ENCODE data around the gene SAFB2. TPM values are rescaled to one million over a fixed set of nuclear protein-coding genes. Genes with fewer than 3 reads are reported as not detected.

The SAFB2 gene
- total RNA-seq, 1 donor from 2014 or later, result 121 TPM

DNA sequence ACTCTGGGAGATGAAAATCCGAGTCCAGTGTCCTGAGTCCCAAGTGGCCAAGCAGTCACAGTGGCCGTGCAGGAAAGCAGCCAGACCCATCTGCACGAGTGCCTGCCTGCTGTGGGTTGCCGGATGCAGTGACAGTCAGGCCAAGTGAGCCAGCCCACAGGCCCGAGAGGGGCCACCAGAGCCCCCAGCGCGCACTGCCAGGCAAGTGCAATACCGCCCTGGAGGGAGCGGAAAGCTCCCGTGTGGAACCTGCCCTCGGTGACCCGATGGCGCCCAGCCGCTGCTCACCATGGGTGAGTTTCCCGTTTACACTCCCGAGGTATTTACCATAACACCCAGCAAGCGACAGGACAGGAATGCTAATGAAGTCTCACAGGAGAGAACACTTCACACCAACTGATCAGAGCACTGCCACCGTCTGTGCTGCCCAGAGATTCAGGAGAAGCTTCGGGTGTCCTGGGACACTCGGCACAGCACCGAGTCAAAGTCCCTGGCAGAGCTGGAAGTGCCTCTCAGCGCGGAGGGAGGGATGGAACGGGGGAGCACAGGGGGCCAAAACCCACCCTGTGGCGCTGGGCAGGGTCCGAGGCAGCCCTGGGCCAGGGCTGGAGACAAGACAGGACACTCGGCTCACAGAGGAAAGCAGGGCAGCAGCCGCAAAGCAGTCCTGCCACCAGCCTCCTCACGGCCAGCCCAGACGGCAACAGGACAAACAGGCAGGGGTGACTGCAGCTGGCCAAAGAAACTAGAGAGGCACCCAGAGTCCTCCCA, 33.5 kb downstream of the SAFB2 start:
- ATAC-seq (no peak), DNase-seq (ENCODE audit: low spot score) (no peak)
- intact Hi-C loops (cut with DNase I), result no loop called here

DNA sequence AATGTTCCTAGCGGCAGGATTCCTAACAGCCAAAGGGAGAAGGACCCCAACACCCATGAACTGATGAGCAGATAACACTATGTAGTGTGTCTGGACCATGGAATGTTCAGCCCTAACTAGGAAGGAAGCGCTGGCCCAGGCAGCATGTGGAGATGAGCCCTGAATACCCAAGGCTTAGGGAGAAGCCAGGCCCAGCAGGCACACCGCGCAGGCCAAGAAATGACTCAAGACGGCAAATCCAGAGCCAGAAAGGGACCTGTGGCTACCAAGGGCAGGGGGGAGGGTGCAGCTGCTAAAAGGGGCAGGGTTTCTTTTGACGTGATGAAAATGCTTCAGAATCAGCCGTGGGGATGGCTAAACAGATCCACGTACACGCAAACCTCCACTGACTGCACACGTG, 34.1 kb downstream of the SAFB2 start:
- intact Hi-C loops (cut with DNase I), result no loop called here
- no peak for DNase-seq (ENCODE audit: low spot score)

DNA sequence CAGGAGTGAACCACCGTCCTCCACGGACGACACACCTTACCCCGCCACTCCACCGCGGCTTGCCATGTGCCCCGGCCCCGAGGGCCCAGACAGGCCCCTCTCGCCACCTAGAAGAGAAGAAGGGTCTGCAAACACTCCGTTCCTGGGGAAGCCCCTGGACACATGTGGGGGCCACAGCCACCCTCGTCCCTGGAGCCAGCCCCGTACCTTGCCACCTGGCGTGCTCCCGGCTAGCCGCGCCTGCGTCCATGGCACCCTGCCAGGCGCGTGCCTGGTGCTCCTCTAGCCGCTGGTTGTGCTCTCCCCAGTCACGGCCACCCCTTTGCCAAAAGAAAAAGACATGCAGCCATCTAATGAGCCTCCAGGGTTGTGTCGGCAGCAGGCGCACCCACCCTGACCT, 34.9 kb downstream of the SAFB2 start:
- no peak for DNase-seq (ENCODE audit: low spot score)
- intact Hi-C loops (cut with DNase I), result no loop called here
- ATAC-seq, result no peak

More for the DNA sequence above, 34.1 kb downstream of the SAFB2 start:
- no peak for ATAC-seq

DNA sequence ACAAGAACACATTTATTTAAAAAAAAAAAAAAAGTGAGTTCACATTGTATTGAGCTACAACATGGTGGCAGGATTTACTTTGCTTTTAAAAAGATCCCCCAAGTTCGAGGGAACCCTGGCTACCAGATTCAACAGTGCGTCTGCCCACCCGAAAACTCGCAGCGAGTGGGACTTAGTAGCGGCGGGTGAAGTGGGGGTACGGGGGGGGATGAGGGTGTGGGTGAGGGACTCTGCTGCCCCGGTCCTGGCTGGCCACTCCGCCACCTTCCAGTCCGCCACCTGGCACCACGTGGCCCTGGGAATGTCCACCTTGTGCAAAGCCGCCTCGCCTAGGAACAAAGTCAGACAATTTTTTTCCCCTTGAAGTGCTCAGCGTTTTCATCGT, 35.5 kb downstream of the SAFB2 start:
- ATAC-seq (no peak), DNase-seq (ENCODE audit: low spot score) (no peak)
- intact Hi-C loops (cut with DNase I), result no loop called here

DNA sequence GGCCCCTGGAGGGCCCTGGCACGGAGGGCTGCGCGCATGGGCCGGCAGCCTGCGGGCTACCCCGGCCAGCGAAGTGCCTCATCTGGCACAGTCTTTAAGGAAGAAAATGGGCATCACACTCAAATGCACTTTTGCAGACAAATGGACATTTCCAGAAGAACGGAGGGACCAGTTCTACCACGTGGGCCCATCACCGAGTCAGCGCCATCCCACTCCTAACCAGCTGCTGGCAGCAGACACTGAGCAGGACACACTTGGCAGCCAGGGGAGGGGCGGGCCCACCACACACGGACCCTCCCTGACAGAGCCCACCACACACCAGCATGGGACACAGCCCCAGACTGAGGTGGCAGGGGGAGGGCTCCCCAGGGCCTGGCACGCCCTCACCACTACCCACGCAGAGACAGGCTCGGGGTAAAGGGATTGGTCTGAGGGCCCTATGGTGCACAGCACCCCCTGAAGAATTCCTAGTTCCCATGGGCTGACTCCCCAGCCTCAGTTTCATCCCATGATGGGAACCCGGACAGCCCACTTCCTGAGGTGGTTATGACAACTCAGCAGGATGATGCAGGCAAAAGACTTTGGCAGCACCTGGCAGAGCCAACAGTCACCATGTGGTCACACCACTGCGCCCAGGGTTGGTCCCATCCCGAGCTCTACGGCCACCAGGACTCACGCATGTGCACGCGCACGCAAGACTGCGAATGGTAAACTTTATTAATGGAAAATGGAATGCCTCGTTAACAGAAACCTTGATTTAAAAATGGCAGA, 36.1 kb downstream of the SAFB2 start:
- peak; percentile 11 for ATAC-seq
- intact Hi-C loops (cut with DNase I), result no loop called here
- no peak for DNase-seq (ENCODE audit: low spot score)

DNA sequence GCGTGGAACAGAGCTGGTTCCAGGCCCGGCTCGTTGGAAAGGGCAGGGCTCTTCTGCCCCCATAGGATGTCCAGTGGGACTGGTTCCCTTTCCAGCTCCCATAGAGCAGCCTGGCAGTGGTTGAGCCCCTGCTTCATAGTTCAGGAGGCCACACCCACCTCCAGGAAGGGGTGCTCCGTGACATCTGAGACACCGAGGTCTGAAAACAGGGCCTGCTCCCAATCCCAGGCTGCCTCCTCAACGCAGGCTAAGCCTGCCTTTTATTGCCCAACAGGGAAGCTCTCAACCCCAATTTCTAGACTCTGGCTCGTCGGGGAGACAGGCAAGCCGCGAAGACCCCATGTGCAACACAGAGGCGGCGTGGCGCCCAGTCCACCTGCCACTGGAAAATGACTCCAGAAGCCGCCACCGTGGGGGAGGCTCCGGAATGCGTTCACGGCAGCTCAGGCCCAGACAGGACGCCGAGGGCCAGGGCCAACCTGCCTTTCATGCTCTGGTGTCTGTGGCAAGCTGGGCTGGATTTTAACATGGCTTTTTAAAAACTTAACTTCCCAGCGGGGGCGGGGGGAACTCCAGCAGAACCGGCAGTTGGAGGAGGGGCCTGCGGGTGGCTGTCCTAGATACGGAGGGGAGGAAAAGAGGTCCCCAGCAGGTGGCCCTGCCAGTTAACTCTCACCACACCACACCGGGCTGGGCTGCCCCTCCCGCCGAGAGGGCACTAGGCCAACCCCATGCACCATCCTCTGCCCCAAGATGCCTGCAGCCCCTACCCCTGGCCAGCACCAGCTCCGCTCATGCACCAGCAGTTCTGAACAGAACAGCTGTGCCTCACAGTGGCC, 36.9 kb downstream of the SAFB2 start:
- ATAC-seq (peak; percentile 30), DNase-seq (ENCODE audit: low spot score) (no peak)
- intact Hi-C loops (cut with DNase I), result no loop called here

DNA sequence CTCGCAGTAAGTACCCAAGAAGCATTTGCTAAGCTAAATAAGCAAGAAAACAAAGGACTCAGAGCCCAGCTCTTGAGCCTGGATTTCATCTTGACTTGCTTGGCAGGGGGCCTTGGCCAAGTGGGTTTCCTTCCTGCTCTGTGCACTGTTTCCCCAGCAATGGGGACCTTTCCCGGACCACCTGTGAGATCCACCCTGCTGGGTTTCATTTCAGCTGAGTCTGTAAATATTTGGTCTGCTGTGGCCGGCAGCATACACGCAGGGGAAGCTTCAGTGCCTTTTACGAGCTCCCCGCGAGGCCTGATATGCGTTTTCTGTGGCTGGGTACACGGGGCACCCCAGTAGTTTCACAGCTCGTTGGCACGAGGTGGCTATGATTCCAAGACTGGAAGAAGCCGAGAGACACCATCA, 42.4 kb downstream of the SAFB2 start:
- ATAC-seq, result no peak
- intact Hi-C loops (cut with DNase I), result no loop called here
- no peak for DNase-seq (ENCODE audit: low spot score)

DNA sequence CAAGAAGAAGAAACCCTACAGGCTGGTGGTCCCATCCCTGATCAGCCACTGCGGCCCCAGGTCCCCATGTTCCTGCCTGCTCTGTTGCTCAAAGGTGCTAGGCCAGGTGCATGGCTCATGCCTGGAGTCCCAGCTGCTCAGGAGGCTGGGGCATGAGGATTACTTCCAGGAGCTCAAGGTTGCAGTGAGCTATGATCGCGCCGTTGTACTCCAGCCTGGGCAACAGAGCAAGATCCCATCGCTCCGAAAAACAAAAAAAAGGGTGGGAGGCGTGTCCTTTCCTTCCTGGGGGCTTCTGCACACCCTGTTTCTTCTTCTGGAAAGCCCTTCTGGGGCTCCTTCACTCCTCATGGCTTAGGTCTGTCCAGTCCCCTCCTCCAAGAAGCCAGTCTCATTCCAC, 42.9 kb downstream of the SAFB2 start:
- ATAC-seq, result no peak
- no peak for DNase-seq (ENCODE audit: low spot score)
- intact Hi-C loops (cut with DNase I), result loop anchor here (5.0 kb wide), 1 partner anchor 532 kb away; no protein-coding TSS in a partner anchor

DNA sequence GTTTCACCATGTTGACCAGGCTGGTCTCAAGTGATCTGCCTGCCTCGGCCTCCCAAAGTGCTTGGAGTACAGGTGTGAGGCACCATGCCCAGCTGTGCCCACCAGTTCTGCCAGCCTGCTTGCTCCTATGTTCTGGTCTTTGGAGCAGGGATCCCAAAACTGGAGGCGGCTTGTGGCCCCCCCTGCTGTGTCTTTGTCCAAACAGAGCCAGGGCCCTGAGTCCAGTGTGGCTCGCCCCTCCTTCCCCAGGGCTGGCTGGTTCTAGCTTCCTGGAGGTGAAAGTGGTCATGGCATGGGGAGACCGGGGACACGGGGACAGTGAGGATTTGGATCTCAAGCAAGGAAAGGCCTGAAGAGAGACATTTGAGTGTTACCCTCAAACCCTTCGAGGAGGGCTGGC, 43.3 kb downstream of the SAFB2 start:
- intact Hi-C loops (cut with DNase I), result loop anchor here (5.0 kb wide), 1 partner anchor 532 kb away; no protein-coding TSS in a partner anchor
- ATAC-seq (no peak), DNase-seq (ENCODE audit: low spot score) (no peak)

DNA sequence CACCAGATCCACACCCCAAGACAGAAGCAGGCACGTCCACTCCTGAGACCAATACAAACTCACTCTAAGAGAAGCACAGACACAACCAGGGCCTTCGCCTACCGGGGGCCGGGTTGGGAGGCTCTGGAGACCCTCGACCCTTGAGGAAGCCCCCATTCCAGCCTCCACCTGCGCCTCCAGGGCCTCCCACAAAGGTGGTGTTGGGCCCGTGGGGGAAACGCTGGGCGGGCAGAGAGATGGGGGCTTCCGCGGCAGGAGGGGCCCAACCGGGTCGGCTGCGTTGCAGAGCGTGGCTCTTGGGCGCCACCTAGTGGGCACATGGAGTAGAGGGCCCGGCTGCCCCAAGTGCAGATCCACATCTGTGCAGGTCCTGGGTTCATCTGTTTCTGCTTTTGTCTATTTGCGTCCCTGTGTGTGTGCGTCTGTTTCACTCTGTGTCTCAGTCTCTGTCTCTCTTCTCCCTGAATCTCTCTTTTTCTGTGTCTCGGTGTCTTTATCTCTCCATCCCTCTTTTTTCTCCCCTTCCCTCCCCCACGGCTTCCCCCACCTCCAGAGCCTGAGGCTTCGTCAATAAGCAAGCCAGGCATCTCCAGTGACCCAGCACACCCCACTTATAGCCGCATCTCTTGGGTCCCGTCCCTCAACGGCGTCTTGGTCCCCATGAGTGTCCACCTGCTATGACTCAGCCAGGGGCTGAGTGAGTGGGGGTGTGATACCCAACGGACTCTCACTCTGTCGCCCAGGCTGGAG, 44.3 kb downstream of the SAFB2 start:
- DNase-seq (ENCODE audit: low spot score), result peak; percentile 83
- peak; percentile 89 for ATAC-seq
- intact Hi-C loops (cut with DNase I), result loop anchor here (5.0 kb wide), 1 partner anchor 531 kb away; no protein-coding TSS in a partner anchor

DNA sequence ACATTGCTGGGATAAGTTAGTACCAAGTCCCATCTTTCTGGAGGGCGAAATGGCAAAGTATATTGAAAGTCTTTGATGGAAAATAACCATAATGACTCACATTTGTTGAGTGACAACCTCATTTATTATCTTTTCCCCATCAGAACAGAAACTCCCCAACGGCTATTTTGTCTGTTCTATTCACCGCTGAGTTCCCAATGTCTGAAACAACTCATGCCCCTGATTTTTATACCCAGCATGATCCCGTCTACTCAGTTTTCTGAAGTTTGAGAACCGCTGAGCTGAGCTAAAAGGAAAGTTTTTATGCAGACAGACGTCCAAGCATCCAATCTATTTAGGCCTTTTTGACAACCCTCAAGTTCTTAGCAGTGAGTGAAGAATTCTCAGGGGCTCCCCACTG, 47.0 kb downstream of the SAFB2 start:
- DNase-seq (ENCODE audit: low spot score) (no peak), ATAC-seq (no peak)
- intact Hi-C loops (cut with DNase I), result loop anchor here (5.0 kb wide), 1 partner anchor 528 kb away; no protein-coding TSS in a partner anchor

DNA sequence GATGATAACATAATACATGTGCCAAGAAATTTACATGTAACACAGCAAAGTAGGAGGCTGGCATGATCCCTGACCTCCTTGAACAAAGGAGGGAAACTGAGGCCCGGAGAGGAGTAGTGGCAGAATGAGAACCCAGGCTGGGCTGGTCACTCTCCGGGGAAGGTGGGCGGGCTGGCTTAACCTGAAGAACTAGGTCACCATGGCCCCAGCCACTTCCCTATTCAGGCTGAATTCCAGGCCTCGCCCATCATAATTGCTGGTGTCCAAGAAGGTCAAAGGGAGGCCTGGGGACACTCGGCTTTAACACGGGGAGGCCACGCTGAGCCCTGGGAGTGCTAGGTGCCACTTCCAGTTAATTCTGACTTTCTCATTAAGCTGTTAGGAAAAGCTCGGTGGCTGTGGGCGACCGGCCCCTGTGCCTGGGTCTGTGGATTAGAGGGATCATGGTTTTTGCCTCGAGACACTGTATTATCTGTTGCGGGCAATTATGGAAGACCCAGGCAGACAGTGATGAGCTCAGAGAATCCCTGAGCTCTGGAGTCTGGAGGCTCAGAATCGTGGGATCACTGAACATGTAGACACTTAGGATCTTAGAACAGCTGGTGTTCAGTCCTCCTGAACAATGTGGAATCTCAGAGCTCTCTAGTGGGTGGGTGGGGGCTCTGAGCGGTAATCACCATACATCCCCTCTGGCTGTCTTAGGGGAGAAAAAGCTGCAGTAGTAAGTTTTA, 49.9 kb downstream of the SAFB2 start:
- DNase-seq (ENCODE audit: low spot score), result no peak
- no peak for ATAC-seq
- intact Hi-C loops (cut with DNase I), result no loop called here

DNA sequence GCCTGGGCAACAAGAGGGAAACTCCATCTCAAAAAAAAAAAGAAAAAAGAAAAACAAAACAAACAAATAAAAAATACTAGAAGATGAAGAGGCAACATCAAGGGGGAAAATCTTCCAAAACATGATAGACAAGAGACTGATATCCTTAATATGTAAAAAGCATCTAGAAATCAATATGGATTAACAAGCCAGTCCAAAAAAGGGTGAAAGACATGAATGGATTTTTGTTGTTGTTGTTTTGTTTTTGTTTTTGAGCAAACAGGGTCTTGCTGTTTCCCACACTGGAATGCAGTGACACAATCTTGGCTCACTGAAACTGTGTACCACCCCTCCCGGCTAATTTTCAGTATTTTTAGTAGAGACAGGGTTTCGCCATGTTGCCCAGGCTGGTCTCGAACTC, 50.8 kb downstream of the SAFB2 start:
- ATAC-seq (no peak), DNase-seq (ENCODE audit: low spot score) (no peak)
- intact Hi-C loops (cut with DNase I), result no loop called here

DNA sequence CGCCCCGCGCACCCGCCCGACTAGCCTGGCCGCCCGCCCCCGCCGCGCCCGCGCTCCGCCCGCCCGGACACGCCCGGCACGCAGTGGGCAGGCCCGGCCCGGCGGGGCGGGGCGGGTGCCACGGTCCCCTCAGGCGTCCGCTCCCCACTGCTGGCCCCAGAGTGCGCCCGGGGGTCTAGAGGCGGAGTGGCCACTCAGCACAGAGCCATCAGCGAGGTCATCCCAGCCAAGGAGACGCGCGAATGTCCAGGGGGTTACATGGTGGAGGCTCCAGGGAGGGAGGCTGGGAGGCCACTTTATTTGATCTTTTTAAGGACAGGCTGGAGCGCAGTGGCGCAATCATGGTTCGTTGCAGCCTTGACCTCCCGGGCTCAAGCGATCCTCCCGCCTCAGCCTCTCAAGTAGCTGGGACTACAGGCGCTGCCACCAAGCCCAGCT, 54.6 kb downstream of the SAFB2 start:
- ATAC-seq, result no peak
- intact Hi-C loops (cut with DNase I), result no loop called here
- DNase-seq (ENCODE audit: low spot score), result no peak

DNA sequence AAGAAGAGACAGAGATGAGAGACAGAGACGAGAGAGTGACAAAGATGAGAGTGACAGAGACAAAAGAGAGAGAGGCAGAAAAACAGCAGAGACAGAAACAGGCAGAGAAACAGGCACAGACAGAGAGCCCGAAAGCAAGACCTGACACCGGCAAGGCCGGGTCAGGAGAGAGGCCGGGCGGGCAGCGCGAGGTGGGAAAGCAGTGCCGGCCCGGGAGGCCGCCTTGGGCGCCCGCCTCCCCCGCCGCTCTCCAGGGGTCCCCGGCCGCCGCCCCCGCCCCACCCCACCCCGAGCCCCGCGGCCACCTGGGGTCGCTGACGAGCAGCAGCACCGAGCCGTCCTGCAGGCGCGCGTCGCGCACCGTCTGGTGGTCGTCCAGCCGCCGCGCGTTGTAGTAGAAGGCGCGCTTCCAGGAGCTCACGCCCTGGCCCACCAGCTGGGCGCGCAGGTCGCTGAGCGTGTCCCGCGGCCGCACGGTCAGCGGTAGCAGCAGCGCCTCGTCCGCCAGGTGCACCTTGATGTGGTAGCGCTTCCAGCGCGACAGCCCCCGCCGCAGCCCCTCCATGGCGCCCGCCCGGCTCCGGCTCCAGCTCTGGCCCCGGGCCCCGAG, 55.1 kb downstream of the SAFB2 start, which contains the start of gene TINCR:
TINCR (minus strand) TSS at position 594 of the 610 bp plus-strand sequence.
- no peak for ATAC-seq
- DNase-seq (ENCODE audit: low spot score), result no peak
- intact Hi-C loops (cut with DNase I), result no loop called here

DNA sequence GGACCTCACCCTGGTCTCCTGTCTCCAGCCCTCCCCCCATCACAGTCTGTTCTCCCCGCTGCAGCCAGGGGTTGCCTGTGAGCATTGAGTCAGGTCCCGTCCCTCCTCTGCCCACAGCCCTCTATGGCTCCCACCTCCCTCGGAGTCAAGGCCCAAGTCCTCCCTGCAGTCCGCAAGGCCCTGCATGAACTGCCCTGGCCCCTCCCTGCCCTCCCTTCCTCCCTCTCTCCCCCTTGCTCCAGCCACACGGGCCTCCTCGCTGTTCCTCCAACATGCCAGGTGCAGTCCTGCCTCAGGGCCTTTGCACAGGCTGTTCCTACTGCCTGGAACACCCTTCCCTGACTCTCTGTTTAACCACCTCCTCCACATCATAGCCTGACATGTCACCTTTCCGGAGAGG, 57.6 kb downstream of the SAFB2 start:
- no peak for DNase-seq (ENCODE audit: low spot score)
- intact Hi-C loops (cut with DNase I), result no loop called here

DNA sequence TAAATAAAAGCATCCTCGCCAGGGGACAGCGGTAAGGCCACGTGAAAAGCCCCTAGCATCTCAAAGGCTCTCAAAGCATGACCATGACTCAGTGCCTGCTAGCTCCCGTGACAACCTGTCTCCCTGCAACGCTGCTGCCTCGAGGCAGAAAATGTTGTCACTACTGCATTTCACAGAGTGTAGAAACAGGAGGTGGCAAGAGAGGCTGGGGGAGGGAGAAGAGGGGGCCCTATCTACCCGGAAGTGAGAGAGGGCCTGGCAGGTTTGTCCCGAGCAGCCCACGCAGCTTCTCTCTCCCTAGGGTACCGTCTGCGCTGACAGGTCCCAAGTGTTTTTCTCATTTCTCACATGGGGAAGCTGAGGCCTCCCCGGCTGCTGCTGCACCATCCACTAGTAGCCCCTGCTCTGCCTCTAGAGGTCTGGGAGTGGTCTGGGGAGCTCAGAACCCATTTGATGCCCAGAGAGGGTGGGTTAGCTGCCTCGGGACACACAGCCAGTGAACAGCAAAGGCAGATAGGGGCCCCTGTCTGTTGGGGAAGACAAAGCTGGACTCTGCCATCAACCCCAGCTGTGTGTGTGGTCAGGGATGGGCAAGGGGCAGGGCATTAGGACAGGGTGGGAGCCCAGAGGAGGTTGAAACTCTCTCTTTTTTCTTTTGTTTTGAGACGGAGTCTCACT, 58.5 kb downstream of the SAFB2 start:
- ATAC-seq (no peak), DNase-seq (ENCODE audit: low spot score) (no peak)
- intact Hi-C loops (cut with DNase I), result no loop called here

More for the DNA sequence above, 57.6 kb downstream of the SAFB2 start:
- ATAC-seq, result no peak

Data from sciatic nerve (tissue), 2 donors.